Muscle layer of colon (tissue), 2 donors: ENCODE data around the gene NPAS2.

ENCODE experiments used
- H3K27ac ChIP-seq: one replicate; pipeline ENCODE4 v1.7.0; 2013; ENCODE audit warnings: low read depth, mild to moderate bottlenecking, low read length, moderate library complexity
- H3K27me3 ChIP-seq, 2 donors: one replicate each; pipeline ENCODE4 v1.7.0; 2013; ENCODE audit warnings: low read length in 2 of 2, mild to moderate bottlenecking in 2 of 2; ENCODE audit not compliant: insufficient read depth in 2 of 2, control insufficient read depth in 1 of 2
- H3K36me3 ChIP-seq: one replicate; pipeline ENCODE4 v1.7.0; 2013; ENCODE audit warnings: mild to moderate bottlenecking, low read length; ENCODE audit not compliant: insufficient read depth
- H3K4me1 ChIP-seq: one replicate; pipeline ENCODE4 v1.7.0; 2013; ENCODE audit warnings: mild to moderate bottlenecking, low read length; ENCODE audit not compliant: insufficient read depth
- H3K4me3 ChIP-seq, 2 donors: one replicate each; pipeline ENCODE4 v1.7.0; 2013; ENCODE audit warnings: low read length in 2 of 2, low read depth in 1 of 2, mild to moderate bottlenecking in 1 of 2, moderate library complexity in 1 of 2
- H3K9ac ChIP-seq: one replicate; pipeline ENCODE4 v1.7.0; 2013; ENCODE audit warnings: low read length
- H3K9me3 ChIP-seq: one replicate; pipeline ENCODE4 v1.7.0; 2013; ENCODE audit warnings: mild to moderate bottlenecking, low read length
- donor health status: abdominal sarcoma.
- donor health status: Adenocarcinoma of cecum.

NPAS2 gene

GRCh38 chr2:100905132-100905805, 85.3 kb downstream of the NPAS2 start:
- Histone ChIP-seq H3K36me3 (no peaks in the 10 kb centered on the region), H3K9me3 (no peaks in the 10 kb centered on the region), H3K4me3 (no peak overlapping the region), H3K27ac (no peak overlapping the region), H3K27me3 (no peaks in the 10 kb centered on the region), H3K9ac (no peak overlapping the region), H3K4me1 (peaks cover 13% of the 10 kb centered on the region)

GRCh38 chr2:100906131-100906530, 86.2 kb downstream of the NPAS2 start:
- no peak overlapping the region for H3K27ac ChIP-seq
- H3K9ac ChIP-seq: no peak overlapping the region
- H3K9me3 ChIP-seq: no peaks in the 10 kb centered on the region
- no peaks in the 10 kb centered on the region for H3K36me3 ChIP-seq
- no peak overlapping the region for H3K4me3 ChIP-seq
- H3K27me3 ChIP-seq: no peaks in the 10 kb centered on the region
- H3K4me1 ChIP-seq: peaks cover 13% of the 10 kb centered on the region

- peaks cover 13% of the 10 kb centered on the region for H3K4me1 ChIP-seq
- no peak overlapping the region for H3K9ac ChIP-seq
- no peaks in the 10 kb centered on the region for H3K27me3 ChIP-seq
- H3K9me3 ChIP-seq: no peaks in the 10 kb centered on the region
- H3K4me3 ChIP-seq: no peak overlapping the region
- no peak overlapping the region for H3K27ac ChIP-seq
- no peaks in the 10 kb centered on the region for H3K36me3 ChIP-seq
Measured at GRCh38 chr2:100906679-100907078, 86.7 kb downstream of the NPAS2 start.

GRCh38 chr2:100907832-100908231, 87.9 kb downstream of the NPAS2 start:
- Histone ChIP-seq H3K9ac (no peak overlapping the region), H3K36me3 (no peaks in the 10 kb centered on the region), H3K27me3 (no peaks in the 10 kb centered on the region), H3K27ac (no peak overlapping the region), H3K9me3 (no peaks in the 10 kb centered on the region), H3K4me1 (peaks cover 9% of the 10 kb centered on the region), H3K4me3 (no peak overlapping the region)

GRCh38 chr2:100909534-100910081, 89.7 kb downstream of the NPAS2 start:
- Histone ChIP-seq H3K4me3 (no peak overlapping the region), H3K9ac (no peak overlapping the region), H3K9me3 (no peaks in the 10 kb centered on the region), H3K27me3 (no peaks in the 10 kb centered on the region), H3K4me1 (no peaks in the 10 kb centered on the region), H3K27ac (no peak overlapping the region), H3K36me3 (no peaks in the 10 kb centered on the region)

- Histone ChIP-seq H3K4me3 (no peak overlapping the region), H3K9me3 (no peaks in the 10 kb centered on the region)
Measured at GRCh38 chr2:100910111-100910510, 90.2 kb downstream of the NPAS2 start.

GRCh38 chr2:100919316-100919715, 99.4 kb downstream of the NPAS2 start:
- no peak overlapping the region for H3K9ac ChIP-seq
- H3K36me3 ChIP-seq: no peaks in the 10 kb centered on the region
- no peak overlapping the region for H3K27ac ChIP-seq
- no peaks in the 10 kb centered on the region for H3K27me3 ChIP-seq
- peaks cover 4% of the 10 kb centered on the region for H3K4me1 ChIP-seq
- no peaks in the 10 kb centered on the region for H3K9me3 ChIP-seq
- no peak overlapping the region for H3K4me3 ChIP-seq

More at GRCh38 chr2:100910111-100910510, 90.2 kb downstream of the NPAS2 start:
- no peak overlapping the region for H3K9ac ChIP-seq
- H3K27ac ChIP-seq: no peak overlapping the region
- H3K27me3 ChIP-seq: no peaks in the 10 kb centered on the region
- H3K36me3 ChIP-seq: no peaks in the 10 kb centered on the region
- no peaks in the 10 kb centered on the region for H3K4me1 ChIP-seq

GRCh38 chr2:100921685-100922161, 101.8 kb downstream of the NPAS2 start:
- Histone ChIP-seq H3K9me3 (no peaks in the 10 kb centered on the region), H3K4me1 (peaks cover 5% of the 10 kb centered on the region), H3K4me3 (no peak overlapping the region), H3K36me3 (no peaks in the 10 kb centered on the region), H3K27me3 (no peaks in the 10 kb centered on the region), H3K9ac (no peak overlapping the region), H3K27ac (no peak overlapping the region)

GRCh38 chr2:100923461-100924060, 103.6 kb downstream of the NPAS2 start:
- Histone ChIP-seq H3K4me1 (peaks cover 5% of the 10 kb centered on the region), H3K36me3 (no peaks in the 10 kb centered on the region), H3K27ac (no peak overlapping the region), H3K9ac (no peak overlapping the region), H3K4me3 (no peak overlapping the region), H3K27me3 (no peaks in the 10 kb centered on the region), H3K9me3 (no peaks in the 10 kb centered on the region)

- Histone ChIP-seq H3K36me3 (no peaks in the 10 kb centered on the region), H3K4me1 (peaks cover 5% of the 10 kb centered on the region), H3K9ac (no peak overlapping the region), H3K27me3 (no peaks in the 10 kb centered on the region), H3K4me3 (peak overlapping the region in 1 of 2 donors; percentile 4), H3K27ac (no peak overlapping the region), H3K9me3 (no peaks in the 10 kb centered on the region)
Measured at GRCh38 chr2:100924122-100924519, 104.2 kb downstream of the NPAS2 start.

GRCh38 chr2:100924520-100925451, 104.8 kb downstream of the NPAS2 start:
- peak overlapping the region; percentile 28 for H3K27ac ChIP-seq
- no peaks in the 10 kb centered on the region for H3K27me3 ChIP-seq
- H3K4me3 ChIP-seq: peak overlapping the region in 1 of 2 donors; percentile 4
- H3K4me1 ChIP-seq: peaks cover 5% of the 10 kb centered on the region
- H3K9ac ChIP-seq: no peak overlapping the region
- H3K9me3 ChIP-seq: no peaks in the 10 kb centered on the region
- no peaks in the 10 kb centered on the region for H3K36me3 ChIP-seq
